Skeletal muscle satellite cell (primary cell): ENCODE data around the gene MYLK. TPM values are rescaled to one million over a fixed set of nuclear protein-coding genes. Genes with fewer than 3 reads are reported as not detected.

Source experiments
- H3K27me3 ChIP-seq: 2 replicates; pipeline ENCODE4 v1.7.0; 2013; ENCODE audit warnings: low read length; ENCODE audit not compliant: control insufficient read depth, insufficient read depth
- H3K36me3 ChIP-seq: 2 replicates; pipeline ENCODE4 v1.7.0; 2013; ENCODE audit warnings: mild to moderate bottlenecking, control low read depth, low read length; ENCODE audit not compliant: insufficient read depth
- H3K4me1 ChIP-seq: 2 replicates; pipeline ENCODE4 v1.7.0; 2013; ENCODE audit warnings: low read length; ENCODE audit not compliant: control insufficient read depth, insufficient read depth
- H3K4me2 ChIP-seq: 2 replicates; pipeline ENCODE4 v1.7.0; 2013; ENCODE audit warnings: mild to moderate bottlenecking, low read length
- H3K4me3 ChIP-seq: 2 replicates; pipeline ENCODE4 v1.7.0; 2013; ENCODE audit warnings: low read length
- H3K9ac ChIP-seq: 2 replicates; pipeline ENCODE4 v1.7.0; 2013; ENCODE audit warnings: mild to moderate bottlenecking, low read depth, low read length, moderate library complexity
- H3K9me3 ChIP-seq: replicated peaks from 2 replicates; pipeline ENCODE4 v1.7.0; 2013; ENCODE audit warnings: mild to moderate bottlenecking, control low read depth, low read length
- total RNA-seq: library from RNA; depleted of rRNA; stranded (reverse); fragments of >200 nt; gene quantifications from 2 replicates; pipeline ENCODE4 v1.2.3, GENCODE V29; 2012; rRNA removed

The MYLK gene
- total RNA-seq: 7.4 and 15.1 TPM in 2 replicates

GRCh38 chr3:123884203-123884831 lies at the start of gene MYLK:
MYLK (minus strand) TSS chr3:123884332; CDS start chr3:123793841, 90,491 bp downstream.
- Histone ChIP-seq H3K27me3 (no peaks in the 10 kb centered on the region), H3K4me2 (peak within 1 kb of the TSS; percentile 91), H3K4me1 (peaks cover 20% of the 10 kb centered on the region), H3K9ac (peak within 1 kb of the TSS; percentile 81), H3K9me3 (no peaks in the 10 kb centered on the region), H3K36me3 (no peaks in the 10 kb centered on the region), H3K4me3 (peak within 1 kb of the TSS; percentile 73)

GRCh38 chr3:123930445-123930844 lies 46.3 kb upstream of the MYLK start:
- Histone ChIP-seq H3K9ac (no peak overlapping the region), H3K4me3 (no peak overlapping the region), H3K27me3 (no peaks in the 10 kb centered on the region), H3K9me3 (no peaks in the 10 kb centered on the region), H3K36me3 (peaks cover 16% of the 10 kb centered on the region), H3K4me2 (no peak overlapping the region), H3K4me1 (no peaks in the 10 kb centered on the region)

- no peaks in the 10 kb centered on the region for H3K4me1 ChIP-seq
- no peak overlapping the region for H3K4me3 ChIP-seq
- H3K27me3 ChIP-seq: no peaks in the 10 kb centered on the region
- no peaks in the 10 kb centered on the region for H3K9me3 ChIP-seq
- no peak overlapping the region for H3K9ac ChIP-seq
- H3K36me3 ChIP-seq: peaks cover 16% of the 10 kb centered on the region
- H3K4me2 ChIP-seq: no peak overlapping the region
These were observed 45.2 kb upstream of the MYLK start for GRCh38 chr3:123929325-123929724.

GRCh38 chr3:123926396-123926795 lies 42.3 kb upstream of the MYLK start:
- peaks cover 21% of the 10 kb centered on the region for H3K36me3 ChIP-seq

GRCh38 chr3:123920868-123921267 lies 36.7 kb upstream of the MYLK start:
- Histone ChIP-seq H3K9me3 (no peaks in the 10 kb centered on the region), H3K27me3 (no peaks in the 10 kb centered on the region), H3K4me1 (no peaks in the 10 kb centered on the region), H3K36me3 (peaks cover 35% of the 10 kb centered on the region), H3K4me2 (no peak overlapping the region), H3K9ac (no peak overlapping the region), H3K4me3 (no peak overlapping the region)

More at GRCh38 chr3:123926396-123926795, 42.3 kb upstream of the MYLK start:
- Histone ChIP-seq H3K4me2 (no peak overlapping the region), H3K9me3 (no peaks in the 10 kb centered on the region), H3K4me1 (no peaks in the 10 kb centered on the region), H3K9ac (no peak overlapping the region), H3K4me3 (no peak overlapping the region), H3K27me3 (no peaks in the 10 kb centered on the region)

- Histone ChIP-seq H3K4me2 (no peak overlapping the region), H3K9ac (no peak overlapping the region), H3K27me3 (no peaks in the 10 kb centered on the region), H3K9me3 (no peaks in the 10 kb centered on the region), H3K4me3 (no peak overlapping the region), H3K4me1 (no peaks in the 10 kb centered on the region), H3K36me3 (peaks cover 32% of the 10 kb centered on the region)
These were observed 36.3 kb upstream of the MYLK start for GRCh38 chr3:123920383-123920782.

- Histone ChIP-seq H3K9me3 (no peaks in the 10 kb centered on the region), H3K4me3 (no peak overlapping the region), H3K4me1 (no peaks in the 10 kb centered on the region)
These were observed 35.2 kb upstream of the MYLK start for GRCh38 chr3:123919353-123919752.

GRCh38 chr3:123914829-123915228 lies 30.7 kb upstream of the MYLK start:
- no peak overlapping the region for H3K9ac ChIP-seq
- H3K9me3 ChIP-seq: no peaks in the 10 kb centered on the region
- H3K36me3 ChIP-seq: peaks cover 18% of the 10 kb centered on the region
- H3K4me2 ChIP-seq: no peak overlapping the region
- H3K4me3 ChIP-seq: no peak overlapping the region
- no peaks in the 10 kb centered on the region for H3K27me3 ChIP-seq
- no peaks in the 10 kb centered on the region for H3K4me1 ChIP-seq

More at GRCh38 chr3:123919353-123919752, 35.2 kb upstream of the MYLK start:
- Histone ChIP-seq H3K4me2 (no peak overlapping the region), H3K36me3 (peaks cover 37% of the 10 kb centered on the region), H3K27me3 (no peaks in the 10 kb centered on the region), H3K9ac (no peak overlapping the region)

- Histone ChIP-seq H3K36me3 (peaks cover 2% of the 10 kb centered on the region), H3K27me3 (no peaks in the 10 kb centered on the region)
These were observed 25.7 kb upstream of the MYLK start for GRCh38 chr3:123909785-123910184.

GRCh38 chr3:123907720-123908119 lies 23.6 kb upstream of the MYLK start:
- no peaks in the 10 kb centered on the region for H3K27me3 ChIP-seq
- H3K9me3 ChIP-seq: no peaks in the 10 kb centered on the region
- no peak overlapping the region for H3K4me2 ChIP-seq
- no peaks in the 10 kb centered on the region for H3K36me3 ChIP-seq
- no peak overlapping the region for H3K4me3 ChIP-seq
- H3K9ac ChIP-seq: no peak overlapping the region
- H3K4me1 ChIP-seq: no peaks in the 10 kb centered on the region

More at GRCh38 chr3:123909785-123910184, 25.7 kb upstream of the MYLK start:
- no peak overlapping the region for H3K9ac ChIP-seq
- H3K9me3 ChIP-seq: no peaks in the 10 kb centered on the region
- H3K4me3 ChIP-seq: no peak overlapping the region
- no peak overlapping the region for H3K4me2 ChIP-seq
- H3K4me1 ChIP-seq: no peaks in the 10 kb centered on the region

- H3K9ac ChIP-seq: no peak overlapping the region
- no peaks in the 10 kb centered on the region for H3K36me3 ChIP-seq
- no peak overlapping the region for H3K4me2 ChIP-seq
- no peaks in the 10 kb centered on the region for H3K27me3 ChIP-seq
- H3K9me3 ChIP-seq: no peaks in the 10 kb centered on the region
- H3K4me3 ChIP-seq: no peak overlapping the region
- no peaks in the 10 kb centered on the region for H3K4me1 ChIP-seq
These were observed 15.3 kb upstream of the MYLK start for GRCh38 chr3:123899300-123899865.

GRCh38 chr3:123893012-123893411 lies 8.9 kb upstream of the MYLK start:
- Histone ChIP-seq H3K27me3 (no peaks in the 10 kb centered on the region), H3K9ac (no peak overlapping the region), H3K4me2 (no peak overlapping the region), H3K4me3 (no peak overlapping the region), H3K9me3 (peaks cover 5% of the 10 kb centered on the region), H3K4me1 (no peaks in the 10 kb centered on the region), H3K36me3 (no peaks in the 10 kb centered on the region)
